GM23338 (cell line): ENCODE measurements around the gene SMURF2. TPM values are rescaled to one million over a fixed set of nuclear protein-coding genes. Genes with fewer than 3 reads are reported as not detected.

ENCODE experiments used
- ATAC-seq: fragments of 200-7000 bp; cut with Tn5 transposase; 3 replicates; pipeline ENCODE4 v1.9.1; 2020
- DNase-seq: peaks from one replicate; pipeline ENCODE4 v3.0.0-alpha.2; 2015; ENCODE audit warnings: low spot score
- H2AFZ ChIP-seq: fragments of 200-600 bp; sonication (generic); 2 replicates; pipeline ENCODE4 v1.8.0; 2016; ENCODE audit warnings: antibody characterized with exemption, mild to moderate bottlenecking, moderate library complexity
- H3F3A ChIP-seq: fragments of 200-600 bp; sonication (generic); replicated peaks from 2 replicates; pipeline ENCODE4 v1.8.0; 2017; ENCODE audit warnings: antibody characterized with exemption, mixed run types, low read depth
- H3K27ac ChIP-seq: fragments of 200-600 bp; sonication (generic); 2 replicates; pipeline ENCODE4 v1.6.1; 2016; ENCODE audit warnings: low read depth
- H3K27me3 ChIP-seq: fragments of 200-600 bp; sonication (generic); 2 replicates; pipeline ENCODE4 v1.8.0; 2016; ENCODE audit warnings: mild to moderate bottlenecking, mixed run types, moderate library complexity; ENCODE audit not compliant: insufficient read depth
- H3K36me3 ChIP-seq: fragments of 200-600 bp; sonication (generic); 2 replicates; pipeline ENCODE4 v1.8.0; 2016; ENCODE audit warnings: mild to moderate bottlenecking; ENCODE audit not compliant: insufficient read depth
- H3K4me1 ChIP-seq: fragments of 200-600 bp; sonication (generic); 2 replicates; pipeline ENCODE4 v1.8.0; 2016; ENCODE audit warnings: mild to moderate bottlenecking, moderate library complexity; ENCODE audit not compliant: insufficient read depth
- H3K4me2 ChIP-seq: fragments of 200-600 bp; sonication (generic); 2 replicates; pipeline ENCODE4 v1.7.1; 2017; ENCODE audit warnings: mixed run types
- H3K4me3 ChIP-seq: fragments of 200-600 bp; sonication (generic); 2 replicates; pipeline ENCODE4 v1.6.1; 2016; ENCODE audit warnings: mixed run types
- H3K79me2 ChIP-seq: fragments of 200-600 bp; sonication (generic); replicated peaks from 2 replicates; pipeline ENCODE4 v1.8.0; 2017; ENCODE audit warnings: mild to moderate bottlenecking; ENCODE audit not compliant: insufficient read depth
- H3K9me2 ChIP-seq: fragments of 200-600 bp; sonication (generic); 2 replicates; pipeline ENCODE4 v1.8.0; 2017; ENCODE audit not compliant: insufficient read depth
- H4K20me1 ChIP-seq: fragments of 200-600 bp; sonication (generic); replicated peaks from 2 replicates; pipeline ENCODE4 v1.8.0; 2017; ENCODE audit warnings: mild to moderate bottlenecking; ENCODE audit not compliant: insufficient read depth
- H3K27ac Mint-ChIP-seq: 2 replicates; pipeline ENCODE4 v1.8.0; 2020; ENCODE audit warnings: inconsistent platforms, mild to moderate bottlenecking, moderate library complexity, mixed read lengths
- H3K27me3 Mint-ChIP-seq: 3 replicates; pipeline ENCODE4 v1.8.0; 2022; ENCODE audit warnings: low read depth, mild to moderate bottlenecking, moderate library complexity, mixed read lengths, inconsistent platforms; ENCODE audit not compliant: insufficient read depth, poor library complexity
- H3K36me3 Mint-ChIP-seq: 3 replicates; pipeline ENCODE4 v1.8.0; 2021; ENCODE audit warnings: low read depth, mild to moderate bottlenecking, inconsistent platforms, moderate library complexity, mixed read lengths
- H3K4me1 Mint-ChIP-seq: 3 replicates; pipeline ENCODE4 v1.8.0; 2020; ENCODE audit warnings: mild to moderate bottlenecking, inconsistent platforms, mixed read lengths
- H3K4me3 Mint-ChIP-seq: 3 replicates; pipeline ENCODE4 v1.8.0; 2021; ENCODE audit warnings: moderate library complexity, mild to moderate bottlenecking, inconsistent platforms, mixed read lengths
- H3K9me3 Mint-ChIP-seq: 3 replicates; pipeline ENCODE4 v1.8.0; 2020; ENCODE audit warnings: moderate library complexity, mild to moderate bottlenecking, inconsistent platforms, mixed read lengths
- CREB1 ChIP-seq: fragments of 250-450 bp; sonication (Bioruptor Pico); IDR thresholded peaks from 2 replicates; pipeline ENCODE4 v1.5.0; 2020; ENCODE audit warnings: low read depth, mild to moderate bottlenecking, moderate library complexity
- CTCF ChIP-seq, 2 experiments: fragments of 200-600 bp in 1 of 2; sonication (generic) in 1 of 2; conservative IDR thresholded peaks; 2 replicates each; pipeline versions ENCODE4 v1.5.1 to v1.6.1; 2016 to 2017; ENCODE audit warnings: antibody characterized with exemption in 2 of 2, low read depth in 2 of 2, mild to moderate bottlenecking in 2 of 2, moderate library complexity in 1 of 2
- ETS1 ChIP-seq: IDR thresholded peaks from 2 replicates; pipeline ENCODE4 v1.6.1; 2016; ENCODE audit warnings: antibody characterized with exemption
- EZH2 ChIP-seq: fragments of 200-600 bp; sonication (generic); IDR thresholded peaks from one replicate; pipeline ENCODE4 v1.8.0; 2017; ENCODE audit warnings: antibody characterized with exemption, mild to moderate bottlenecking, low read depth; ENCODE audit not compliant: unreplicated experiment
- EZH2phosphoT487 ChIP-seq: fragments of 200-600 bp; sonication (generic); IDR thresholded peaks from one replicate; pipeline ENCODE4 v1.8.1; 2018; ENCODE audit warnings: antibody characterized with exemption; ENCODE audit not compliant: unreplicated experiment
- JUNB ChIP-seq: IDR thresholded peaks from one replicate; pipeline ENCODE4 v1.6.1; 2016; ENCODE audit warnings: antibody characterized with exemption; ENCODE audit not compliant: unreplicated experiment
- NANOG ChIP-seq: IDR thresholded peaks from 2 replicates; pipeline ENCODE4 v1.6.1; 2016; ENCODE audit warnings: antibody characterized with exemption, borderline replicate concordance
- POLR2AphosphoS5 ChIP-seq: IDR thresholded peaks from 2 replicates; pipeline ENCODE4 v1.6.1; 2016; ENCODE audit warnings: antibody characterized with exemption, low read depth
- REST ChIP-seq: IDR thresholded peaks from one replicate; pipeline ENCODE4 v1.6.1; 2018; ENCODE audit warnings: antibody characterized with exemption; ENCODE audit not compliant: unreplicated experiment
- STAT1 ChIP-seq: IDR thresholded peaks from one replicate; pipeline ENCODE4 v1.6.1; 2016; ENCODE audit warnings: antibody characterized with exemption; ENCODE audit not compliant: unreplicated experiment
- ZNF114 ChIP-seq: fragments of 250-450 bp; sonication (Bioruptor Pico); IDR thresholded peaks from 2 replicates; pipeline ENCODE4 v1.5.0; 2020; ENCODE audit warnings: mild to moderate bottlenecking, moderate library complexity
- ZNF331 ChIP-seq: fragments of 250-450 bp; sonication (Bioruptor Pico); IDR thresholded peaks from 2 replicates; pipeline ENCODE4 v1.5.0; 2020; ENCODE audit warnings: low read depth, mild to moderate bottlenecking, moderate library complexity
- ZNF462 ChIP-seq: fragments of 250-450 bp; sonication (Bioruptor Pico); IDR thresholded peaks from 2 replicates; pipeline ENCODE4 v1.5.0; 2020; ENCODE audit warnings: mild to moderate bottlenecking, moderate library complexity
- polyA plus RNA-seq: library from polyadenylated mRNA; unstranded; fragments of >200 nt; fragmentation: Nextera tagmentation; extraction: Ambion mirVana; gene quantifications from 2 replicates; pipeline ENCODE4 v1.2.1, GENCODE V29; 2016
- total RNA-seq: library from RNA; depleted of rRNA; stranded (reverse); fragments of >200 nt; shearing (Covaris generic); gene quantifications from 2 replicates; pipeline ENCODE4 v1.2.3, GENCODE V29; 2014

The SMURF2 gene
- total and polyA plus RNA-seq, 2 experiments from 2014 or later, result 12.1 to 29.6 TPM

GRCh38 chr17:64529221-64529620, 132.9 kb downstream of the SMURF2 start:
- Histone ChIP-seq H3K4me2 (no peak overlapping the region), H3K79me2 (no peaks in the 10 kb centered on the region), H3K27ac (no peak overlapping the region), H3K27me3 (no peaks in the 10 kb centered on the region), H3F3A (no peaks in the 10 kb centered on the region), H3K4me1 (no peaks in the 10 kb centered on the region), H3K36me3 (peaks cover 93% of the 10 kb centered on the region), H3K4me3 (no peak overlapping the region), H2AFZ (no peak overlapping the region), H4K20me1 (peaks cover 15% of the 10 kb centered on the region), H3K9me2 (no peaks in the 10 kb centered on the region)
- no peak for TF ChIP-seq ZNF114 (CRISPR knock-in tag)
- no peak for TF ChIP-seq JUNB
- no peak for TF ChIP-seq EZH2phosphoT487
- TF ChIP-seq ETS1, result no peak
- no peak for TF ChIP-seq CREB1
- TF ChIP-seq NANOG, result no peak
- no peak for TF ChIP-seq POLR2AphosphoS5
- no peak for TF ChIP-seq ZNF331 (CRISPR knock-in tag)
- no peak for TF ChIP-seq STAT1
- TF ChIP-seq CTCF (conservative IDR thresholded peaks at IDR 0.05; ENCODE audit: low read depth in 2 of 2), result no peak
- TF ChIP-seq REST, result no peak
- no peak for TF ChIP-seq EZH2
- TF ChIP-seq ZNF462 (CRISPR knock-in tag), result no peak
- ATAC-seq (no peak), DNase-seq (no peak)
- Mint-ChIP-seq H3K27me3 (no peaks in the 10 kb centered on the region), H3K36me3 (peaks cover 92% of the 10 kb centered on the region), H3K9me3 (no peaks in the 10 kb centered on the region), H3K4me1 (no peaks in the 10 kb centered on the region), H3K4me3 (no peak overlapping the region), H3K27ac (no peak overlapping the region)
